Measurements from ENCODE around the gene KCTD14.
A peak's percentile ranks its signal among the peaks of the same experiment; 100 is the strongest.
"Not testable (repeated sequence)": the region's sequence is repeated elsewhere in the genome, so short reads cannot be mapped to it uniquely, and the experiment has no call there.

KCTD14 gene

GRCh38 chr11:77999446-78000030 lies 23.5 kb downstream of the KCTD14 start:
- Histone ChIP-seq H3K27me3 (ENCODE audit: insufficient read depth, low read length) (no peaks in the 10 kb centered on the region), H3K79me2 (ENCODE audit: control insufficient read depth, insufficient read depth, low read length, unreplicated experiment) (no peaks in the 10 kb centered on the region), H3K36me3 (ENCODE audit: insufficient read depth, low read length) (no peaks in the 10 kb centered on the region), H3K27ac (ENCODE audit: low read depth, low read length) (no peak overlapping the region), H3K4me3 (ENCODE audit: low read depth, low read length) (no peak overlapping the region), H3K4me1 (ENCODE audit: control insufficient read depth, insufficient read depth, low read length, unreplicated experiment) (peaks cover 4% of the 10 kb centered on the region), H2AFZ (ENCODE audit: low read length, unreplicated experiment) (no peak overlapping the region)

- Histone ChIP-seq H3K27me3 (ENCODE audit: insufficient read depth, low read length) (no peaks in the 10 kb centered on the region), H2AFZ (ENCODE audit: low read length, unreplicated experiment) (peak within 1 kb of the TSS; percentile 99), H3K4me3 (ENCODE audit: low read depth, low read length) (peak within 1 kb of the TSS; percentile 84), H3K4me1 (ENCODE audit: control insufficient read depth, insufficient read depth, low read length, unreplicated experiment) (peaks cover 9% of the 10 kb centered on the region), H3K36me3 (ENCODE audit: insufficient read depth, low read length) (no peaks in the 10 kb centered on the region), H3K79me2 (ENCODE audit: control insufficient read depth, insufficient read depth, low read length, unreplicated experiment) (peaks cover 14% of the 10 kb centered on the region), H3K27ac (ENCODE audit: low read depth, low read length) (peak within 1 kb of the TSS; percentile 61)
Observed at GRCh38 chr11:77994434-77995362, 28.4 kb downstream of the KCTD14 start, which contains the start of gene INTS4. Gene INTS4 (minus strand): TSS chr11:77994668. CDS start chr11:77994643, 25 bp downstream.

GRCh38 chr11:77993902-77994301 lies 29.2 kb downstream of the KCTD14 start:
- Histone ChIP-seq H3K27ac (ENCODE audit: low read depth, low read length) (0 out of 2 replicates have a peak overlapping the region, but pooled peaks have one; percentile 61), H3K4me1 (ENCODE audit: control insufficient read depth, insufficient read depth, low read length, unreplicated experiment) (peaks cover 9% of the 10 kb centered on the region), H3K27me3 (ENCODE audit: insufficient read depth, low read length) (no peaks in the 10 kb centered on the region), H3K36me3 (ENCODE audit: insufficient read depth, low read length) (no peaks in the 10 kb centered on the region), H2AFZ (ENCODE audit: low read length, unreplicated experiment) (peak overlapping the region; percentile 99), H3K4me3 (ENCODE audit: low read depth, low read length) (peak overlapping the region; percentile 84), H3K79me2 (ENCODE audit: control insufficient read depth, insufficient read depth, low read length, unreplicated experiment) (peaks cover 14% of the 10 kb centered on the region)

GRCh38 chr11:77990981-77991380 lies 32.1 kb downstream of the KCTD14 start:
- peaks cover 13% of the 10 kb centered on the region for H3K36me3 ChIP-seq (ENCODE audit: insufficient read depth, low read length)
- H3K79me2 ChIP-seq (ENCODE audit: control insufficient read depth, insufficient read depth, low read length, unreplicated experiment) = peaks cover 14% of the 10 kb centered on the region
- H3K4me3 ChIP-seq (ENCODE audit: low read depth, low read length) = no peak overlapping the region
- peaks cover 9% of the 10 kb centered on the region for H3K4me1 ChIP-seq (ENCODE audit: control insufficient read depth, insufficient read depth, low read length, unreplicated experiment)
- no peaks in the 10 kb centered on the region for H3K27me3 ChIP-seq (ENCODE audit: insufficient read depth, low read length)
- no peak overlapping the region for H3K27ac ChIP-seq (ENCODE audit: low read depth, low read length)
- no peak overlapping the region for H2AFZ ChIP-seq (ENCODE audit: low read length, unreplicated experiment)

- not testable (repeated sequence) for H3K4me1 ChIP-seq (ENCODE audit: control insufficient read depth, insufficient read depth, low read length, unreplicated experiment); H3K4me3 ChIP-seq (ENCODE audit: low read depth, low read length); H2AFZ ChIP-seq (ENCODE audit: low read length, unreplicated experiment); H3K27ac ChIP-seq (ENCODE audit: low read depth, low read length); H3K79me2 ChIP-seq (ENCODE audit: control insufficient read depth, insufficient read depth, low read length, unreplicated experiment); H3K27me3 ChIP-seq (ENCODE audit: insufficient read depth, low read length)
- peaks cover 16% of the 10 kb centered on the region for H3K36me3 ChIP-seq (ENCODE audit: insufficient read depth, low read length)
Observed at GRCh38 chr11:77986456-77986855, 36.6 kb downstream of the KCTD14 start.

- Histone ChIP-seq H3K4me3 (ENCODE audit: low read depth, low read length) (no peak overlapping the region), H3K27ac (ENCODE audit: low read depth, low read length) (no peak overlapping the region), H3K36me3 (ENCODE audit: insufficient read depth, low read length) (peaks cover 13% of the 10 kb centered on the region), H2AFZ (ENCODE audit: low read length, unreplicated experiment) (no peak overlapping the region), H3K79me2 (ENCODE audit: control insufficient read depth, insufficient read depth, low read length, unreplicated experiment) (no peaks in the 10 kb centered on the region), H3K4me1 (ENCODE audit: control insufficient read depth, insufficient read depth, low read length, unreplicated experiment) (no peaks in the 10 kb centered on the region), H3K27me3 (ENCODE audit: insufficient read depth, low read length) (no peaks in the 10 kb centered on the region)
Observed at GRCh38 chr11:77981346-77981947, 41.6 kb downstream of the KCTD14 start.

- Histone ChIP-seq H3K4me3 (ENCODE audit: low read depth, low read length) (no peak overlapping the region), H3K36me3 (ENCODE audit: insufficient read depth, low read length) (peaks cover 11% of the 10 kb centered on the region), H3K4me1 (ENCODE audit: control insufficient read depth, insufficient read depth, low read length, unreplicated experiment) (no peaks in the 10 kb centered on the region), H3K79me2 (ENCODE audit: control insufficient read depth, insufficient read depth, low read length, unreplicated experiment) (no peaks in the 10 kb centered on the region), H3K27ac (ENCODE audit: low read depth, low read length) (no peak overlapping the region), H3K27me3 (ENCODE audit: insufficient read depth, low read length) (no peaks in the 10 kb centered on the region), H2AFZ (ENCODE audit: low read length, unreplicated experiment) (no peak overlapping the region)
Observed at GRCh38 chr11:77968337-77968736, 54.7 kb downstream of the KCTD14 start.

GRCh38 chr11:77967753-77968152 lies 55.3 kb downstream of the KCTD14 start:
- Histone ChIP-seq H2AFZ (ENCODE audit: low read length, unreplicated experiment) (no peak overlapping the region), H3K79me2 (ENCODE audit: control insufficient read depth, insufficient read depth, low read length, unreplicated experiment) (no peaks in the 10 kb centered on the region), H3K27ac (ENCODE audit: low read depth, low read length) (no peak overlapping the region), H3K4me3 (ENCODE audit: low read depth, low read length) (no peak overlapping the region), H3K27me3 (ENCODE audit: insufficient read depth, low read length) (no peaks in the 10 kb centered on the region), H3K4me1 (ENCODE audit: control insufficient read depth, insufficient read depth, low read length, unreplicated experiment) (no peaks in the 10 kb centered on the region), H3K36me3 (ENCODE audit: insufficient read depth, low read length) (peaks cover 8% of the 10 kb centered on the region)

- Histone ChIP-seq H3K79me2 (ENCODE audit: control insufficient read depth, insufficient read depth, low read length, unreplicated experiment) (no peaks in the 10 kb centered on the region), H3K4me3 (ENCODE audit: low read depth, low read length) (no peak overlapping the region), H3K27me3 (ENCODE audit: insufficient read depth, low read length) (no peaks in the 10 kb centered on the region), H3K27ac (ENCODE audit: low read depth, low read length) (no peak overlapping the region), H3K4me1 (ENCODE audit: control insufficient read depth, insufficient read depth, low read length, unreplicated experiment) (no peaks in the 10 kb centered on the region), H3K36me3 (ENCODE audit: insufficient read depth, low read length) (peaks cover 8% of the 10 kb centered on the region), H2AFZ (ENCODE audit: low read length, unreplicated experiment) (no peak overlapping the region)
Observed at GRCh38 chr11:77967121-77967520, 56.0 kb downstream of the KCTD14 start.

- Histone ChIP-seq H3K27me3 (ENCODE audit: insufficient read depth, low read length) (no peaks in the 10 kb centered on the region), H3K4me3 (ENCODE audit: low read depth, low read length) (no peak overlapping the region), H3K36me3 (ENCODE audit: insufficient read depth, low read length) (peaks cover 8% of the 10 kb centered on the region), H3K79me2 (ENCODE audit: control insufficient read depth, insufficient read depth, low read length, unreplicated experiment) (no peaks in the 10 kb centered on the region), H3K4me1 (ENCODE audit: control insufficient read depth, insufficient read depth, low read length, unreplicated experiment) (no peaks in the 10 kb centered on the region), H3K27ac (ENCODE audit: low read depth, low read length) (no peak overlapping the region), H2AFZ (ENCODE audit: low read length, unreplicated experiment) (no peak overlapping the region)
Observed at GRCh38 chr11:77966338-77966737, 56.7 kb downstream of the KCTD14 start.
